Activated CD4-positive, alpha-beta T cell treated with anti-CD3 and anti-CD28 coated beads, Interleukin-2, amount 10 ng/mL, durations not matched to agents 7 days and 5 days (primary cell): ENCODE measurements around the gene STEAP3. TPM values are rescaled to one million over a fixed set of nuclear protein-coding genes. Genes with fewer than 3 reads are reported as not detected.

Experiments used
- total RNA-seq, 2 experiments: library from RNA; stranded (reverse); gene quantifications; one replicate each; pipeline ENCODE4 v1.2.3, GENCODE V29; 2021

STEAP3 gene
- total RNA-seq, 2 experiments from 2014 or later = 0.06 TPM; not detected in 1

Other genes with a start within 250 kb of the STEAP3 start
- not detected for gene C1QL2, start 65.1 kb upstream of the STEAP3 start, total RNA-seq
- 1 to 10 TPM; 5.4 to 6.2 TPM for gene C2orf76, start 143.0 kb downstream of the STEAP3 start, total RNA-seq
- 100 to 1,000 TPM; 130 to 136 TPM for gene DBI, start 143.1 kb downstream of the STEAP3 start, total RNA-seq
- gene TMEM37, start 208.0 kb downstream of the STEAP3 start, total RNA-seq = not detected